H1 (cell line): ENCODE data around the gene LAMC3. TPM values are rescaled to one million over a fixed set of nuclear protein-coding genes. Genes with fewer than 3 reads are reported as not detected.

Source experiments
- CTCF ChIA-PET: fragments of 300-600 bp; sonication (Branson Sonifier 250); formaldehyde crosslinking; loops from one replicate; lab custom pipeline; 2021; ENCODE audit not compliant: partially characterized antibody; lab: Charles Lee
- POLR2A ChIA-PET: fragments of 300-600 bp; sonication (Branson Sonifier 250); formaldehyde crosslinking; loops from one replicate; lab custom pipeline; 2021; ENCODE audit warnings: inconsistent platforms; ENCODE audit not compliant: partially characterized antibody; lab: Charles Lee
- DNase-seq, 2 experiments: peaks; one replicate each; pipeline versions ENCODE4 v3.0.0 to v3.0.0-alpha.2; 2010 to 2022; ENCODE audit warnings: low spot score in 2 of 2, low read depth in 1 of 2, mixed read lengths in 1 of 2
- FAIRE-seq: peaks from 2 replicates; lab custom pipeline; 2011; peaks lifted over from hg19 to GRCh38; lab: Jason Lieb, UNC
- H2AFZ ChIP-seq: 2 replicates; pipeline ENCODE4 v1.8.1; 2012; ENCODE audit warnings: low read length, inconsistent platforms
- H2AK5ac ChIP-seq: 2 replicates; pipeline ENCODE4 v1.6.1; 2013; ENCODE audit warnings: low read depth, low read length
- H2BK120ac ChIP-seq: replicated peaks from 2 replicates; pipeline ENCODE3; 2013; ENCODE audit warnings: low read depth, low read length, inconsistent platforms
- H2BK12ac ChIP-seq: 2 replicates; pipeline ENCODE4 v1.6.1; 2013; ENCODE audit warnings: low read depth, low read length
- H2BK15ac ChIP-seq: 2 replicates; pipeline ENCODE4 v1.6.1; 2013; ENCODE audit warnings: low read length
- H2BK20ac ChIP-seq: 2 replicates; pipeline ENCODE4 v1.6.1; 2013; ENCODE audit warnings: low read length
- H2BK5ac ChIP-seq: 2 replicates; pipeline ENCODE4 v1.6.1; 2013; ENCODE audit warnings: low read depth, low read length
- H3K14ac ChIP-seq: 2 replicates; pipeline ENCODE4 v1.6.1; 2013; ENCODE audit warnings: inconsistent platforms; ENCODE audit not compliant: insufficient read length
- H3K18ac ChIP-seq: 2 replicates; pipeline ENCODE4 v1.6.1; 2013; ENCODE audit warnings: low read length; ENCODE audit errors: extremely low read depth
- H3K23ac ChIP-seq: 2 replicates; pipeline ENCODE4 v1.6.1; 2013; ENCODE audit warnings: inconsistent platforms; ENCODE audit not compliant: insufficient read length
- H3K23me2 ChIP-seq: 2 replicates; pipeline ENCODE4 v1.6.1; 2013; ENCODE audit warnings: low read depth, low read length
- H3K27ac ChIP-seq: 2 replicates; pipeline ENCODE4 v1.6.1; 2011; ENCODE audit warnings: low read depth, low read length, inconsistent platforms
- H3K27me3 ChIP-seq, 4 experiments: replicated peaks in 1 of 4; 1 replicate in 1 of 4; 2 replicates in 3 of 4; pipeline versions ENCODE4 v1.6.1 to v1.8.1; 2011 to 2013; ENCODE audit warnings: low read length in 3 of 4, mild to moderate bottlenecking in 3 of 4, inconsistent platforms in 2 of 4, mixed read lengths in 2 of 4, moderate library complexity in 1 of 4; ENCODE audit not compliant: control insufficient read depth in 3 of 4, insufficient read depth in 3 of 4; ENCODE audit errors: extremely low read depth in 1 of 4
- H3K36me3 ChIP-seq, 4 experiments: 2 replicates each; pipeline versions ENCODE4 v1.6.1 to v1.8.1; 2011 to 2013; ENCODE audit warnings: mild to moderate bottlenecking in 4 of 4, low read length in 3 of 4, moderate library complexity in 2 of 4, control low read depth in 1 of 4, inconsistent platforms in 1 of 4; ENCODE audit not compliant: insufficient read depth in 4 of 4, control insufficient read depth in 2 of 4
- H3K4ac ChIP-seq: replicated peaks from 2 replicates; pipeline ENCODE3; 2013; ENCODE audit warnings: low read length, low read depth, mixed read lengths, inconsistent platforms; ENCODE audit not compliant: insufficient read length
- H3K4me1 ChIP-seq, 4 experiments: replicated peaks in 1 of 4; 1 replicate in 1 of 4; 2 replicates in 3 of 4; pipeline versions ENCODE4 v1.6.1 to v1.8.1; 2011 to 2013; ENCODE audit warnings: low read length in 3 of 4, inconsistent platforms in 2 of 4, mixed read lengths in 1 of 4; ENCODE audit not compliant: insufficient read depth in 4 of 4, control insufficient read depth in 3 of 4
- H3K4me2 ChIP-seq, 2 experiments: 2 replicates each; pipeline versions ENCODE4 v1.6.1 to v1.8.1; 2011 to 2013; ENCODE audit warnings: low read depth in 2 of 2, low read length in 2 of 2, control low read depth in 1 of 2, inconsistent platforms in 1 of 2, mild to moderate bottlenecking in 1 of 2; ENCODE audit not compliant: insufficient read depth in 1 of 2
- H3K4me3 ChIP-seq, 4 experiments: fragments of 200-600, 300-600 bp in 1 of 4; sonication (generic), shearing (Covaris generic), sonication (Bioruptor Twin) in 1 of 4; 2 replicates each; pipeline versions ENCODE4 v1.5.1 to v1.8.1; 2011 to 2016; ENCODE audit warnings: low read length in 4 of 4, low read depth in 3 of 4, control low read depth in 2 of 4, inconsistent platforms in 2 of 4, mild to moderate bottlenecking in 2 of 4, mixed read lengths in 1 of 4, moderate library complexity in 1 of 4; ENCODE audit not compliant: insufficient read depth in 2 of 4; ENCODE audit errors: extremely low read depth in 1 of 4
- H3K56ac ChIP-seq: replicated peaks from 2 replicates; pipeline ENCODE3; 2013; ENCODE audit warnings: low read depth, mild to moderate bottlenecking, mixed read lengths, low read length, inconsistent platforms; ENCODE audit not compliant: insufficient read length
- H3K79me1 ChIP-seq: 2 replicates; pipeline ENCODE4 v1.6.1; 2013; ENCODE audit warnings: low read depth, low read length, control low read depth
- H3K79me2 ChIP-seq, 2 experiments: 2 replicates each; pipeline versions ENCODE4 v1.6.1 to v1.8.1; 2012 to 2013; ENCODE audit warnings: low read length in 2 of 2, mild to moderate bottlenecking in 2 of 2, inconsistent platforms in 1 of 2; ENCODE audit not compliant: insufficient read depth in 2 of 2, control insufficient read depth in 1 of 2
- H3K9ac ChIP-seq, 4 experiments: replicated peaks in 1 of 4; 1 replicate in 1 of 4; 2 replicates in 3 of 4; pipeline versions ENCODE4 v1.6.1 to v1.8.1; 2011 to 2013; ENCODE audit warnings: low read depth in 3 of 4, low read length in 3 of 4, control low read depth in 2 of 4, mild to moderate bottlenecking in 2 of 4, moderate library complexity in 2 of 4, inconsistent platforms in 1 of 4; ENCODE audit errors: extremely low read depth in 1 of 4
- H3K9me3 ChIP-seq, 2 experiments: 2 replicates each; pipeline versions ENCODE4 v1.6.1 to v1.8.1; 2012 to 2013; ENCODE audit warnings: mild to moderate bottlenecking in 2 of 2, moderate library complexity in 2 of 2, control low read depth in 1 of 2, inconsistent platforms in 1 of 2, low read depth in 1 of 2, low read length in 1 of 2, mixed read lengths in 1 of 2; ENCODE audit not compliant: insufficient read depth in 2 of 2
- H4K20me1 ChIP-seq, 2 experiments: replicated peaks in 1 of 2; 2 replicates each; pipeline versions ENCODE3 to v1.8.1; 2011 to 2013; ENCODE audit warnings: inconsistent platforms in 2 of 2, low read length in 2 of 2, mild to moderate bottlenecking in 1 of 2; ENCODE audit not compliant: insufficient read depth in 2 of 2, control insufficient read depth in 1 of 2
- H4K5ac ChIP-seq: 2 replicates; pipeline ENCODE4 v1.6.1; 2013; ENCODE audit warnings: low read length, low read depth, mixed read lengths, inconsistent platforms; ENCODE audit not compliant: insufficient read length
- H4K8ac ChIP-seq: 2 replicates; pipeline ENCODE4 v1.8.0; 2013; ENCODE audit warnings: mild to moderate bottlenecking, moderate library complexity, low read length, inconsistent platforms; ENCODE audit not compliant: insufficient read depth; ENCODE audit errors: extremely low read depth
- H4K91ac ChIP-seq: replicated peaks from 2 replicates; pipeline ENCODE3; 2013; ENCODE audit warnings: low read length, mixed read lengths, inconsistent platforms; ENCODE audit not compliant: insufficient read length
- ATF3 ChIP-seq: IDR thresholded peaks from 2 replicates; pipeline ENCODE4 v1.6.1; 2011; ENCODE audit warnings: low read depth, mild to moderate bottlenecking, low read length; ENCODE audit not compliant: insufficient read depth
- BACH1 ChIP-seq: IDR thresholded peaks from 2 replicates; pipeline ENCODE4 v1.6.1; 2012; ENCODE audit warnings: low read length, improper control_type of control experiment
- RAD21 ChIP-seq, 2 experiments: IDR thresholded peaks in 1 of 2; conservative IDR thresholded peaks in 1 of 2; 2 replicates each; pipeline ENCODE4 v1.6.1; 2011; ENCODE audit warnings: low read depth in 2 of 2, low read length in 2 of 2, improper control_type of control experiment in 1 of 2, inconsistent platforms in 1 of 2, mild to moderate bottlenecking in 1 of 2, moderate library complexity in 1 of 2
- TBP ChIP-seq: IDR thresholded peaks from 2 replicates; pipeline ENCODE4 v1.6.1; 2011; ENCODE audit warnings: low read depth, low read length, improper control_type of control experiment
- WGBS, 2 experiments: shearing (Covaris generic) in 1 of 2; methylation state at CpG; one replicate each; pipeline versions ENCODE4 v1.1.6 to v1.1.7; 2013 to 2015; ENCODE audit warnings: low lambda C conversion rate in 2 of 2, mixed read lengths in 2 of 2, inconsistent platforms in 1 of 2, low coverage in 1 of 2, missing lambda C conversion rate in 1 of 2; ENCODE audit not compliant: insufficient replicate concordance in 2 of 2, insufficient coverage in 1 of 2, insufficient read length in 1 of 2; ENCODE audit errors: extremely low coverage in 1 of 2, missing lambda C conversion rate in 1 of 2; 5-methylcytosine and 5-hydroxymethylcytosine counted together
- polyA plus RNA-seq, 7 experiments: library from polyadenylated mRNA; depleted of rRNA in 3 of 7; stranded (reverse) in 5 of 7; unstranded in 2 of 7; fragments of >200 nt in 5 of 7; fragments of 200-250 nt in 2 of 7; gene quantifications; 1 replicate in 5 of 7; 2 replicates in 1 of 7; 4 replicates in 1 of 7; pipeline versions ENCODE4 v1.2.1 to v1.2.3, GENCODE V29; 2011 to 2013; ENCODE audit warnings: missing spikeins in 2 of 7, mixed read lengths in 2 of 7
- total RNA-seq: library from RNA; stranded (reverse); fragmentation: NEBNext Ultra II Directional; extraction: Animal tissue kit (Norgen Biotek cat#: 25700); gene quantifications from 2 replicates; pipeline ENCODE4 v1.2.1, GENCODE V29; 2021

The LAMC3 gene
- total and polyA plus RNA-seq, 2 of the 8 experiments (the other 6 are each of a cell fraction or from before 2014, with no cell fraction given): 9.3 to 12.3 TPM

GRCh38 chr9:131114084-131114535 lies 105.1 kb downstream of the LAMC3 start:
- H3K9me3 ChIP-seq: no peaks in the 10 kb centered on the region
- H2AK5ac ChIP-seq: no peak overlapping the region
- H3K36me3 ChIP-seq: peaks cover 11 to 39% (median 29%) of the 10 kb centered on the region in 4 experiments; a peak in 6 of 8 replicates
- no peaks in the 10 kb centered on the region for H3K23me2 ChIP-seq
- no peak overlapping the region for H2BK120ac ChIP-seq
- POLR2A ChIA-PET: interaction anchor here (0.7 to 32.4 kb wide), 5 partner anchors 4 to 51 kb away, joined by 3 to 751 read pairs (median 4); partner anchors contain the start of genes AIF1L and NUP214
- H4K91ac ChIP-seq: no peak overlapping the region
- no peak overlapping the region for H2BK15ac ChIP-seq
- H3K79me2 ChIP-seq: no peaks in the 10 kb centered on the region; a peak in 1 of 4 replicates
- CTCF ChIA-PET: interaction anchor here (1.0 to 4.8 kb wide), 2 partner anchors 13 to 57 kb away, joined by 3 to 47 read pairs; no protein-coding TSS in a partner anchor
- H3K4me3 ChIP-seq: no peak overlapping the region
- H3K23ac ChIP-seq: no peak overlapping the region
- H3K4me1 ChIP-seq: peaks cover 3 to 16% (median 11%) of the 10 kb centered on the region in 4 experiments
- no peak overlapping the region for H3K18ac ChIP-seq
- FAIRE-seq (no peak), DNase-seq (no peak)
- H3K56ac ChIP-seq: no peak overlapping the region
- H3K14ac ChIP-seq: no peak overlapping the region
- no peak overlapping the region for H2BK12ac ChIP-seq
- H2AFZ ChIP-seq: no peak overlapping the region
- H3K27ac ChIP-seq: no peak overlapping the region; the same call in 1 of the 2 replicates
- H3K9ac ChIP-seq: no peak overlapping the region
- H2BK20ac ChIP-seq: no peak overlapping the region
- no peak overlapping the region for H3K4me2 ChIP-seq
- H3K4ac ChIP-seq: no peak overlapping the region
- H4K5ac ChIP-seq: no peak overlapping the region
- H3K27me3 ChIP-seq: no peaks in the 10 kb centered on the region
- 94% methylated on average over 8 of the region's 8 CpGs; no CpG with 5 or more reads in 1 of the 2 experiments for WGBS, 2 experiments
- no peak overlapping the region for H4K8ac ChIP-seq
- no peak overlapping the region; the same call in 1 of the 2 replicates for H2BK5ac ChIP-seq
- H4K20me1 ChIP-seq: no peaks in the 10 kb centered on the region
- H3K79me1 ChIP-seq: no peaks in the 10 kb centered on the region; the same call in 1 of the 2 replicates
- no peak for TF ChIP-seq BACH1
- TF ChIP-seq TBP: no peak
- no peak for TF ChIP-seq ATF3
- no peak for TF ChIP-seq RAD21 (IDR thresholded peaks at IDR 0.05 in 1 of 2, conservative IDR thresholded peaks at IDR 0.05 in 1 of 2; ENCODE audit: low read depth in 2 of 2, low read length in 2 of 2)
